Stimulated activated CD8-positive, alpha-beta memory T cell treated with anti-CD3 and anti-CD28 coated beads, Interleukin-7, amount 100 ng/mL, for 4 hours (primary cell): ENCODE results near the gene ZNF534.
"Not testable (repeated sequence)": the region's sequence is repeated elsewhere in the genome, so short reads cannot be mapped to it uniquely, and the experiment has no call there.

Experiments
- DNase-seq, 2 donors: peaks; one replicate each; pipeline ENCODE4 v3.0.0-alpha.2; 2020; ENCODE audit warnings: low read depth in 2 of 2

The ZNF534 gene

DNA sequence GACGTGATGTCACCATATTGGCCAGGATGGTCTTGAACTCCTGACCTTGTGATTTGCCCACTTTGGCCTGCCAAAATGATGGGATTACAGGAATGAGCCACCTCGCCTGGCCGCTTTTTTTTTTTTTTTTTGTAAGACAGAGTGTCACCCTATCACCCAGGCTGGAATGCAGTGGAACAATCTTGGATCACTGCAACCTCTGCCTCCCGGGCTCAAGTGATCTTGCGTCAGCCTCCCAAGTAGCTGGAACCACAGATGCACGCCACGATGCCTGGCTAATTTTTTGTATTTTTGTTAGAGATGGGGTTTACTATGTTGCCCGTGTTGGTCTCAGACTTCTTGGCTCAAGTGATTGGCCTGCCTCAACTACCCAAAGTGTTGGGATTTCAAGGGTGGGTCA lies 69.6 kb downstream of the ZNF534 start:
- no peak for DNase-seq

DNA sequence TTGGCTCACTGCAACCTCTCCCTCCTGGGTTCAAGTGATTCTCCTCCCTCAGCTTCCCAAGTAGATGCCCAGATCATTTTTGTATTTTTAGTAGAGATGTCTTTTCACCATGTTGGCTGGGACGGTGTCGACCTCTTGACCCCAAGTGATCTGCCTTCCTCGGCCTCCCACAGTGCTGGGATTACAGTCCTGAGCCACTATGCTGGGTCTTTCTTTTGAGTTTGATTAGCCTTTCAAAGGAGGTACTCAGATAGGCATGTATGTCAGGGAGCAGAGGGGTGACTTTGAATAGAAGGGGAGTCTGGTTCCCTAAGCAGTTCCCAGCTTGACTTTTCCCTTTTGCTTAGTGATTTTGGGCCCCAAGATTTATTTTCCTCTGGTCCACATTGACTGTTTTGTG lies 71.5 kb downstream of the ZNF534 start:
- not testable (repeated sequence) for DNase-seq

DNA sequence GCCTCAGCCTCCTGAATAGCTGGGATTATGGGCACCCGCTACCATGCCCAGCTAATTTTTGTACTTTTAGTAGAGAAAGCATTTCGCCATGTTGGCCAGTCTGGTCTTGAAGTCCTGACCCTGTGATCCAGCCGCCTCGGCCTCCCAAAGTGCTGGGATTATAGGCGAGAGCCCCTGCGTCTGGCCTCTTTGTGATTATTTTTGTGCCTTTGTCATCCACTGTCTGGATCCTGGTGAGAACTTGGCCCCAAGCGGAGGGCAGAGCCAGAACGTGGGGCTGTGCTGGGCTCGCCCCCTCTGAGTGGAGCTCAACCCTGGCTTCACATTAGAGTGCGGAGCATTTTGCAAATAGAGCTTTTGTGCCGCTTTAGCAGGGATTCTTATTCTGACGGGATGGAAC lies 72.0 kb downstream of the ZNF534 start:
- not testable (repeated sequence) for DNase-seq
